ENCODE results near the gene HYCC1. TPM values are rescaled to one million over a fixed set of nuclear protein-coding genes. Genes with fewer than 3 reads are reported as not detected.

The HYCC1 gene
- total RNA-seq, 1 experiment from 2014 or later, result 126 TPM

DNA sequence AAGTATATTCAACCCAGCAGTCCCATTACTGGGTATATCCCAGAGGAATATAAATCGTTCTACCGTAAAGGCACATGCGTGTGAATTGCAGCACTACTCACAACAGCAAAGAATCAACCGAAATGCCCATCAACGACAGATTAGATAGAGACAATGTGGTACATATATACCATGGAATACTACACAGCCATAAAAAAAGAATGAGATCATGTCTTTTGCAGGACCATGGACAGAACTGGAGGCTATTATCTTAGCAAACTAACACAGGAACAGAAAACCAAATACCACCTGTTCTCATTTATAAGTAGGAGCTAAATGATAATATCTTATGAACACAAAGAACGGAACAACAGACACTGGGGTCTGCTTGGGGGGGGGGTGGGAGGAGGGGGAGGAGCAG lies 47.4 kb upstream of the HYCC1 start:
- no CpG with 5 or more reads among the region's 6 CpGs for WGBS (ENCODE audit: extremely low coverage, insufficient read length, low lambda C conversion rate)

More for the DNA sequence above, 47.4 kb upstream of the HYCC1 start:
- Histone ChIP-seq H3K9ac (ENCODE audit: extremely low read depth, insufficient read length, low read length) (no peak overlapping the region), H3K79me1 (ENCODE audit: insufficient read depth, low read depth, low read length, poor library complexity, severe bottlenecking) (no peaks in the 10 kb centered on the region), H2BK120ac (ENCODE audit: low read depth, low read length, poor library complexity, severe bottlenecking) (no peak overlapping the region), H3K27me3 (ENCODE audit: insufficient read depth, low read length) (no peaks in the 10 kb centered on the region), H3K4me2 (ENCODE audit: insufficient read depth, insufficient read length, low read length) (no peak overlapping the region), H3K23me2 (ENCODE audit: insufficient read length, low read depth, low read length, poor library complexity, severe bottlenecking) (no peaks in the 10 kb centered on the region), H2BK5ac (ENCODE audit: insufficient read length, low read length) (no peak overlapping the region), H2BK20ac (ENCODE audit: low read depth, low read length, poor library complexity, severe bottlenecking) (no peak overlapping the region), H3K9me3 (ENCODE audit: control insufficient read depth, low read depth, low read length) (no peaks in the 10 kb centered on the region), H2AFZ (ENCODE audit: low read length) (no peak overlapping the region), H2AK5ac (ENCODE audit: insufficient read length, low read length) (no peak overlapping the region), H4K5ac (ENCODE audit: insufficient read length, low read depth, low read length) (no peak overlapping the region), H3K27ac (ENCODE audit: insufficient read length, low read depth, low read length) (no peak overlapping the region), H3K4me1 (ENCODE audit: insufficient read depth, low read length) (no peaks in the 10 kb centered on the region), H3T11ph (ENCODE audit: low read length) (no peak overlapping the region), H3K23ac (ENCODE audit: insufficient read length, low read depth, low read length) (no peak overlapping the region), H3K14ac (ENCODE audit: insufficient read depth, low read length) (no peak overlapping the region), H4K8ac (replicated peaks; ENCODE audit: insufficient read length, low read depth, low read length) (no peak overlapping the region), H2BK12ac (ENCODE audit: insufficient read length, low read depth, low read length) (no peak overlapping the region), H3K18ac (ENCODE audit: insufficient read length, low read depth, low read length) (no peak overlapping the region), H2BK15ac (ENCODE audit: low read depth, low read length) (no peak overlapping the region), H3K79me2 (ENCODE audit: insufficient read depth, low read length) (no peaks in the 10 kb centered on the region), H4K20me1 (ENCODE audit: control insufficient read depth, insufficient read depth, insufficient read length) (no peaks in the 10 kb centered on the region), H4K91ac (ENCODE audit: insufficient read length, low read depth, low read length) (no peak overlapping the region), H3K56ac (ENCODE audit: insufficient read length, low read depth, low read length) (no peak overlapping the region), H3K4ac (ENCODE audit: low read depth, low read length) (no peak overlapping the region)
- no peak overlapping the region for H3K4me3 Mint-ChIP-seq
- H3K4me1 Mint-ChIP-seq, result no peaks in the 10 kb centered on the region
- H3K9me3 Mint-ChIP-seq, result no peaks in the 10 kb centered on the region
- H3K27ac Mint-ChIP-seq, result no peak overlapping the region
- H3K36me3 Mint-ChIP-seq (ENCODE audit: insufficient read depth in 1 of 3, low read depth in 3 of 3), result no peaks in the 10 kb centered on the region
- no peak for DNase-seq
- TF ChIP-seq, protein P1, sequence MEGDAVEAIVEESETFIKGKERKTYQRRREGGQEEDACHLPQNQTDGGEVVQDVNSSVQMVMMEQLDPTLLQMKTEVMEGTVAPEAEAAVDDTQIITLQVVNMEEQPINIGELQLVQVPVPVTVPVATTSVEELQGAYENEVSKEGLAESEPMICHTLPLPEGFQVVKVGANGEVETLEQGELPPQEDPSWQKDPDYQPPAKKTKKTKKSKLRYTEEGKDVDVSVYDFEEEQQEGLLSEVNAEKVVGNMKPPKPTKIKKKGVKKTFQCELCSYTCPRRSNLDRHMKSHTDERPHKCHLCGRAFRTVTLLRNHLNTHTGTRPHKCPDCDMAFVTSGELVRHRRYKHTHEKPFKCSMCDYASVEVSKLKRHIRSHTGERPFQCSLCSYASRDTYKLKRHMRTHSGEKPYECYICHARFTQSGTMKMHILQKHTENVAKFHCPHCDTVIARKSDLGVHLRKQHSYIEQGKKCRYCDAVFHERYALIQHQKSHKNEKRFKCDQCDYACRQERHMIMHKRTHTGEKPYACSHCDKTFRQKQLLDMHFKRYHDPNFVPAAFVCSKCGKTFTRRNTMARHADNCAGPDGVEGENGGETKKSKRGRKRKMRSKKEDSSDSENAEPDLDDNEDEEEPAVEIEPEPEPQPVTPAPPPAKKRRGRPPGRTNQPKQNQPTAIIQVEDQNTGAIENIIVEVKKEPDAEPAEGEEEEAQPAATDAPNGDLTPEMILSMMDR (conservative IDR thresholded peaks at IDR 0.05), result no peak
- H3K27me3 Mint-ChIP-seq (ENCODE audit: low read depth), result no peaks in the 10 kb centered on the region

All from H9 (cell line).